VCaP (cell line): ENCODE measurements around the gene MYO10.

ENCODE experiments used
- H3K27ac ChIP-seq: fragments of 450-650 bp; 2 replicates; pipeline ENCODE4 v1.5.1; 2017
- CTCF ChIP-seq: fragments of 450-650 bp; conservative IDR thresholded peaks from 2 replicates; pipeline ENCODE4 v1.5.1; 2017; ENCODE audit warnings: mild to moderate bottlenecking, moderate library complexity

MYO10 gene

GRCh38 chr5:16827755-16828154 is 108.3 kb downstream of the MYO10 start:
- no peak overlapping the region for H3K27ac ChIP-seq
- TF ChIP-seq CTCF: no peak

- no peak overlapping the region for H3K27ac ChIP-seq
- TF ChIP-seq CTCF: no peak
These were observed 109.5 kb downstream of the MYO10 start for GRCh38 chr5:16826379-16827125.

- TF ChIP-seq CTCF: no peak
- H3K27ac ChIP-seq: no peak overlapping the region
These were observed 116.4 kb downstream of the MYO10 start for GRCh38 chr5:16819522-16820167.

GRCh38 chr5:16815432-16815831 is 120.7 kb downstream of the MYO10 start:
- peak overlapping the region; percentile 10; the same call in 1 of the 2 replicates for H3K27ac ChIP-seq
- no peak for TF ChIP-seq CTCF

- peak; percentile 39 for TF ChIP-seq CTCF
- H3K27ac ChIP-seq: peak overlapping the region; percentile 41
These were observed 123.2 kb downstream of the MYO10 start for GRCh38 chr5:16812911-16813310.

- H3K27ac ChIP-seq: peak overlapping the region; percentile 41
These were observed 123.6 kb downstream of the MYO10 start for GRCh38 chr5:16812448-16812847.

More at GRCh38 chr5:16812448-16812847, 123.6 kb downstream of the MYO10 start:
- no peak for TF ChIP-seq CTCF
